Stimulated activated CD4-positive, alpha-beta T cell treated with anti-CD3 and anti-CD28 coated beads, Interleukin-12 subunit alpha, Interleukin-12 subunit beta, amount 100 ng/mL, for 4 hours (primary cell): ENCODE measurements around the gene GALNTL6.

Experiments used
- DNase-seq: peaks from one replicate; pipeline ENCODE4 v3.0.0-alpha.2; 2020

GALNTL6 gene

GRCh38 chr4:172127168-172127567, 314.0 kb downstream of the GALNTL6 start:
- no peak for DNase-seq

GRCh38 chr4:172129593-172129992, 316.4 kb downstream of the GALNTL6 start:
- no peak for DNase-seq

DNA sequence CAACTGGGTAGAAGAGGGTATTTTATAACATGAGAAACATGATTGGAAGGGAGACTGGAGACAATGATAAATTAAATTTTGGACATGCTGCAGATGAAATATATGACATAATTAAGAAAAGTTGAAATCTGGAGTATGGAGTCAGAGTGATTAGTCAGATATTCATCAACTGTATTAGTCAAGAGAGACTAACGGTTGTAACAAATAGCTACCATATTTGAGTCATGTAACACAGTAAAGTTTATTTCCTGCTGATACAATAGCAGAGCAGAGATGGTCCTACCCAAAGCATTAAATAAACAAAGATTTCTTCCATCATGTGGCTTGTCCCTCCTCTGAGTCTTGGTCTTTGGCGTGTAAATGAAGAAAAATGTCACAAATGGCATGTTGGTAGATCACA, 321.3 kb downstream of the GALNTL6 start:
- no peak for DNase-seq

- DNase-seq: no peak
These were observed 327.8 kb downstream of the GALNTL6 start for GRCh38 chr4:172141025-172141424.

DNA sequence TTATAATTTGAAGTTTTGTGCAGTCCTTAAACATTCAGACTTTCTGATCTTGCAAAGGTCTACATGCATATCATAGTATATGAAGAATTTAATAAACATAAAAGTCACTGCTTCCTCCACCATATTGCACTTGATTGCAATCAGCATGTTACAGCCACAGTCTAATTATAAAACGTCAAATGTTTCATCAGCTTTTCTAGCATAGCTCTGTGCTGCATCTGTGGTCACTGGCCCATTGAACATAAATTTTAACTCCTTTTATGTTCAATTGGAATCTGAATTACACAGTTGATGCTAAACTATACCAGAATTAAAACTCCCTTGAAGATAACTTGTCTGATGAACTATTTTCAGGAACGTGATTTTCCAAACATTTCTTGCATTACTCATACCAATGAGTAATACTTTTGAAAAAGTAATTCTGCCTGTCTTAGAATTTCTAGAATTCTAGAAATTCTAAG, 329.1 kb downstream of the GALNTL6 start:
- no peak for DNase-seq

DNA sequence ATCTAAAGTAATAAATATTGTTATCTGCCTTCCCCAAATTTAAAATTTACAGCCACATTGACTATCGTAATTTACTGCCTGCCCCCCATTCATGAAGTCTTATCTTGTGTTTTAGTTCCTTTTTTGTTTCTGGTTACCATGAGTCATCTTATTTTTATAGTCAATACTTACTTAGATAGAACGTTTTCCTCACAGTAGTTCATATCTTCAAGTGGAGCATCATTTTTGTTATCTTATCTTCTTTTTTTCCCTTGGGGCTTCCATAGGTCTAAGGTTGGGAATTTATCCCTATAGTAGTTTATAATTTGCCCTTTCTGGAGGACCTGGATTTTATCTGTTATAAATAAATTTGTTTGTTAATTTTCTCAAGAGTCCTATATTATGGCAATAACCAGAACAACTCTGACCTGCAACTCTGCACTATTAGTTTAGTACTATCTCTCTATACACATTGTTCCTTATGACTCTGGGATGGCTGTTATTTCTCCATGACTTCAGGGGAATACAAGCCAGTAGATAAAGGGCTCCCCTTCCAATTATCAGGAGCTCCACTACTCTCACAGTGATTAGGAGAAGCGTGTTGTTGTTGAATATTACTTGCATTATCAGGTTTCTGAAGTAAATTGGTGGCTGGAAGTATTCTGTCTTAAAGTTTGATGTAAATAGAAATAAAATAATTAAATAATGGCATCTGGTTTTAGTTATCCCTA, 330.6 kb downstream of the GALNTL6 start:
- no peak for DNase-seq

DNA sequence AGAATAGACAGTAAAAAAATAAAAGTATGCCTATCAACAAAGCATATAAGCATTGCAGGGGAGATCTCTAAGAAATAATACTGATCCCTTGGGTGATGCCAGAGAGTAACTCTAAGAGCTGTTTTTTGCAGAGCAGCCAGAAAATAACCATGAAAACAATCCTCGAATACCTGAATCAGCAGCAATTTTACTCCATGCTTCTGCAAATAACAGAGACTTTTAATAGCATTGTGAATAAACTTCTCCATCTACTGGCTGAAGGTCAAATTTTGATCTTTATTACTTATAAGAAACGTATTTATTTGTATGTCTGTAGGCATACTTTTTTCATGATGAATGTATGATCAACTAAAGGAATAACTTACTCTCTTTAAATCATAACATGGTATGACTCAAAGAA, 334.5 kb downstream of the GALNTL6 start:
- no peak for DNase-seq

- DNase-seq: no peak
These were observed 336.1 kb downstream of the GALNTL6 start for GRCh38 chr4:172149329-172149728.

DNA sequence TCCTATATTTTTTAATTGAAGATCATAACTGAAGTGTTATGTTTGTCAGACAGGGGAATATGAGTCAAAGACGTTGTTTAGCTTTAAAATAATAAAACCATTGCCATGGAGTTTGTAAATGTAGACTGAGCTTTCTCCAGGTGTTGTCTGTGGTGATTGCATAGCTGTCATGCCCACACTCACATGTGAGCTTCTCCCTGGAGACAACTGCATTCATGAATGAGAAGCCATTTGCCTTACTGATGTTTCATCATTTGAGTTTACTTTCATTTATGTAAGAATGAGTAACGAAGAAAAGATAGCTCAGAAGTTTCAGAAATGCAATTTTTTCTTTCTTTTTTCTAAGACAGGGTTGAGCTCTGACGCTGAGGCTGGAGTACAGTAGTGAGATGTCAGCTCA, 339.1 kb downstream of the GALNTL6 start:
- no peak for DNase-seq

GRCh38 chr4:172153719-172154118, 340.5 kb downstream of the GALNTL6 start:
- DNase-seq: no peak

GRCh38 chr4:172155838-172156345, 342.7 kb downstream of the GALNTL6 start:
- no peak for DNase-seq

DNA sequence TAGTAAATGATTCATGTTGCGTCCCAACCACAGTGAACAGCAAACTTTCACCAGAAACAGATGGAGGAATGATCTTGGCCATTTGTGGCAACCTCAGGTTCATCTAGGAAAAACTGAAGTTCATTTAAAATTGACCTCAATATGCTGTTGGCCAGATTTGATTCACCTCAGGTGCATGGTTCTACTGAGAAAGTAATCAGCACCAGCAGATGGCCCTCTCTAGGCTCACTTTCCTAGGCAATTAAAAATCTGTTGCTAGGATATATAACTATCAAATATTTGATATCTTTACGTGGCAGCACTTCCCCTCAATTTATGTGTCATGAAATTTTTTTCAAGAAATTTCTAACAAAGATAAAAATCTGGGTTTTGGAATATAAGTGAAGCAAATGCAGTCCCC, 344.7 kb downstream of the GALNTL6 start:
- DNase-seq: no peak

- no peak for DNase-seq
These were observed 350.0 kb downstream of the GALNTL6 start for GRCh38 chr4:172163215-172163614.

DNA sequence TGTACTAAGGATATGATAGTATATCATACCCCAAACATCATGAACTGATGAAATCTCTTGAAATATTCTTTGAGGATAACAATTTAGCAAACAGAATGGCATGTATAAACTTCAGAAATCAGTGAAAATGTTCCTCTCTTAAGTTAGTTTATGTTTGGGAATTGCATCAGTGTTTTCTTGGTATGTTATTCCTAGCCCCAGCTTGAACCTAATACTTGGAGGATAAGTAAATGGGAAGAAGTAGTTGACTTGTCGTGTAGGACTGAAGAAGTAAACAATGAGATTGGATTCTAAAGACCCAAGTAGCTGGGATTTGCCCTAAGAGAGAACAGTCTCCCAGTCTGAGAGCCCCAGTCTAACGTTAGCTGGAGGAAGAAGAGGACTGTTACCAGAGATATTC, 355.7 kb downstream of the GALNTL6 start:
- DNase-seq: no peak

GRCh38 chr4:172169871-172170270, 356.7 kb downstream of the GALNTL6 start:
- DNase-seq: no peak

DNA sequence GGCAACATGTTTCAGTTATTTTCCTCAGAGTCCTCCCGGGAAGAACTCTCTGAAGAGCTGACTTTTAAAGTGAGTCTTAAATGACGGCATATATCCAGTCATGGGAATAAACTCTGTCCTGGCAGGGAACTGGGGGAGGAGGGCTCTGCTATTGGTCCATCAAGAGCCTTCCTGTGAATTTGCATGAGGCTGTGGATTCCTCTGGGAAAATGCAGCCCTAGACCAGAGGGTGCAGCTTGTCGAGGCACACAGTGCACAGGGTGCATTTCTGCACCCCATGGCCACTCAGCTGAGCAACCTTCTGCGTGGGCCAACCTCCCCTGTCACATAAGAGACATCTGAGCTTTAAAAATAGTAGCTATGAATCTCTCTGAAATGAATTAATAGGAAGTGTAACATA, 360.0 kb downstream of the GALNTL6 start:
- no peak for DNase-seq

- no peak for DNase-seq
These were observed 364.2 kb downstream of the GALNTL6 start for GRCh38 chr4:172177382-172177781.

DNA sequence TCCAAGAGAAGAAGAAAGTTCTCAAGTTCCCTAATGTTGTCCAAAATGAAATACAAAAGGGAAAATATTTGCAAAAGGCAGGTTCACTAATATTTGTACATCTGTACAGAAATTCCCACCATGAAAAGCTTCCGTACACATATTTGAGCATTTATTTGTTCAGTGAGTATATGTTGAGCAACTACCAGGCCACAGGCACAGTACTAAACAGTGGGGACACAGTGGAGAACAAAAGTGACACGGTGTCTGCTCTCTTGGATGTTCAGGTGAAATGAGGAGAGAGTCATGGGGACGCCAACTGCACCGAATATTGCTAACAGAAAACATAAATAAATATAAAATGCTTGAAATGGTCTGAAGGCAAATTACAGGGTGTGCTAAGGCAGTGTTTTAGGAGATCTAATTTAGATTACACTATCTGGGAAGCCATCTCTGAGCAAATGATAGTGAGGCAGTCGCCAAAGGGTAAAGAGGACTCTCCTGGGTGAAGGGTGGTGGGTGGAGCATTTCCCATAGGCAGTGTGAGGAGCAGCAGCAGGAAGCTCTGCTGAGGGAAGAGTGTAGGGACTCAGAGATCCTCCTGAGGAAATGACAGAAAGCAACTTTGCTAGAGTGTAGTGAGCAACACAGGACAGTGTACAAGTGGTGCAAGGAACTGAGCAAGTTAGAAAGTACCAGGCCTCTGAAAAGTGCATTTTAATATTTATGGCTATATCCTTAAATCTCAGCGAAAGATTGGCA, 375.2 kb downstream of the GALNTL6 start:
- no peak for DNase-seq

DNA sequence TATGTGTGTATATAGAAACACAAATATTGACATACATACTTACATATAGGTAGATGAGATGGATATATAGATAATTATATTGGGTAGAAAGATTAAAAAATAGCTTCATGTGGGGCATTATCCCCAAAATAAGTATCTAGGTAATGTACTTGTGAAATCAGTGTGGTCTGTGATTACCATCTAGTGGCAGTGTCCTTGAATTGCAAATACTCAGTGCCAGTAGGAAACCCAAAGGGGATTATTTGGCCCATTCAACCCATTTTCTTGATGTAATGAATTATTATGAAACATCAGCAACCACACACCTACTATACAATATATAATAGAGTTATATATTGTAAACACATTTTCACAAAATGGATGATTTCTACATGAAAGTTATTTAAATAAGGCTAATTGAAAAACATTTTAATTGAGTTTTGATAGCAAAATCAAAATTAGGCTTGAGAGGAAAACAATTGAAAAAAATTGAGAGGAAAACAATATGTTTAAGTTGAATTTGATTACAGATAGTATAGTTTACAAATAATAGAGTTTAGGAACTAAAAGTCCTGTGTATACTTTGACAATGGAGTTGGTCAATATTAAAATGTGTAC, 389.4 kb downstream of the GALNTL6 start:
- no peak for DNase-seq

- DNase-seq: no peak
These were observed 394.1 kb downstream of the GALNTL6 start for GRCh38 chr4:172207258-172207657.

GRCh38 chr4:172207886-172208285, 394.7 kb downstream of the GALNTL6 start:
- DNase-seq: no peak

DNA sequence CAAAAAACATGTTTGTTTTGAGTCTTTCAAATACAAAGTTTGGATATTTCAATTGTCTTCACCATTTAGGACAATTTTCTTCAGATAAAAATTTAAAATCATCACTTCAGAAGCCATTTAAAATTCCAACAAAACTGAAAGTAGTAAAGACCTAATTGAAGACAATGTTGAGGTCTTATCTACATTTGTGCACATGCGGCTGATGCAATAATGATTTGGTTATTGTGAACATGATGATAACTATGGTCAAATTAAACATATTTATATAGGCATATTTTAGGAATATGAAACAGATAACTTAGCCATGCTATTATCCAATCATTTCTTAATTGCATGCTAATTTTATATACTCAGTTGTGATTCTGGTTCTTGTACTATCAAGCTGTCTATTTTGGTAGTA, 407.5 kb downstream of the GALNTL6 start:
- no peak for DNase-seq

- DNase-seq: no peak
These were observed 412.3 kb downstream of the GALNTL6 start for GRCh38 chr4:172225457-172225856.

GRCh38 chr4:172232966-172233365, 419.8 kb downstream of the GALNTL6 start:
- no peak for DNase-seq
